ENCODE data around the gene PHGDH.

PHGDH gene

DNA sequence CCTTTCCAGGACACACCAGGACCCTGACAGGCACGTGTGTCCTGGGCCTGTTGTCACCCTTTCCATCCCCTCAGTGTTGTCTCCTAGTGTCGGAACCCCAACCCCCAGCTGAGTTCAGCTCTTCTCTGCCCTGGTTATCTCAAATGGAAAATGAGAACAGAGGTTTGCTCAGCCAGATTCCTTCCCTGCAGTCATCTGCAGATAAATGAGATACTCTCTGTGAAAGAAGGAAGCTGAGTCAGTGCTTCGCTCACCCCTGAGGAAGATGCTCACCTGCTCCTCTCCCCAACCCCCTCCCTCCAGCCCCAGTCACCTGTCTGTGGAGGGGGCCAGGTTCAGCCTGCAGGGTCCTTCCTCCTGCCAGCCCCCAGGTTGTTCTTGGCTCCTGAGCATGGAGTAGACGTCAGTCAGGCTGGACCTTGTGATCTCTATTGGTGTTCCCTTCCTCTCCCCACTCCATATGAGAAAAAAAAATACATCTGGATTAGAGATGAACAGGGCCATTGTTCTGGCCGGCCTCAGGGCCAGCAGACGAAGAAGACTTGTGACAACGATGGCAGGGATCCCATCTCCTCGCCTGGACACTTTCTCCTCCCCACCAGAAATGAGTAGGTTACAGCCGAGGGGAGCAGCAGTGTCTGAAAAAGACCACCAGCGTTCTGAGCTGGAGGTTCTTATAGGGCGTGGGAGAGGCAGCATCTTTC, 20.9 kb downstream of the PHGDH start:
- DNase-seq = no peak

DNA sequence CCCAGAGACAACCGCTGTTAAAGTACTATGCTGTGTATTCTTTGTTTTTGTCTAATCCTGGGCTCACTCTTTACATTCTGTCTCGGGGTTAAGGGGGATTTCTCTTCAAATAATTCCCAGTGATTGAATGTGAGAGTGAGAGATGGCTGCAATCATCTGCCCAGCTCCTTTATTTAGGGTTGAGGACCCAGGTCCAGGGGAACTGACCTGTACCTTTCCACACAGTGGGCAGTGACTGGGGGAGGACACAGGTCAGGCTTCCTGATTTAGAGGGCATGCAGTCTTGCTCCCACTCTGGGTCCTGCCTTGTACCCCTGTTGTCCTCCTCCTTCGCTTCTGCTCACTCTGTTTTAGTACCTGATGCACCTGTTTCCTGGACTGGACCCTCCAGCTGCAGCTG, 22.0 kb downstream of the PHGDH start:
- DNase-seq = no peak

DNA sequence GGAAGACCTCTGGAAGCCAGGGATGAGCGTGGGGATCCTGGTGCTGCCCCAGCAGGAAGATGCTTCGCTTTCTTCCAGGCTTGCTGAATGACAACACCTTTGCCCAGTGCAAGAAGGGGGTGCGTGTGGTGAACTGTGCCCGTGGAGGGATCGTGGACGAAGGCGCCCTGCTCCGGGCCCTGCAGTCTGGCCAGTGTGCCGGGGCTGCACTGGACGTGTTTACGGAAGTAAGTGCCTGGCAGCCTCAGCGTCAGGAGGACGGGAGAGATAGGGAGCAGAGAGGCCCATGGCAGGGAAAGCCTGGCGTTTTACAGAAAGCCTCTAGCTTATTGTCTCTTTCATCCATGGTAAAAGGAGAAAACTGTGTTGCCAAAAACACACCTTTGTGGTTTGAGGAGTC, 23.5 kb downstream of the PHGDH start:
- DNase-seq = no peak

DNA sequence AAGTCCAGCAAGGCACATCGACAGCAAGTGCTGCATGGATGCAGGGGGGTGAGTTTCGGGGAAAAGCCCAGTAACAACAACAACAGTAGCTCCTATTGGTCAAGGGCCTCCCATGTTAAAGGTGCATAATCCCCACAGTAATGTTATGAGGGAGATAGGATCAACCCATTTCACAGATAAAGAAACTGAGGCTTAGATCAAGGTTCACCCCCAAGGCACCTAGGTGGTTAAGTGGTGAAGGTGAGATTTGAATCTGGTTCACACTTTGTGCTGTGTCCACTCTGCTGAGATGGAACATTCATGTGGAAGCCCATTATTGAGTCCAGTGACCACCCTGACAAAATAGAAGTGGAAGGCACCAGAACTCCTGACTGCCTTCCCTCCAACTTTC, 24.9 kb downstream of the PHGDH start:
- no peak for DNase-seq

DNA sequence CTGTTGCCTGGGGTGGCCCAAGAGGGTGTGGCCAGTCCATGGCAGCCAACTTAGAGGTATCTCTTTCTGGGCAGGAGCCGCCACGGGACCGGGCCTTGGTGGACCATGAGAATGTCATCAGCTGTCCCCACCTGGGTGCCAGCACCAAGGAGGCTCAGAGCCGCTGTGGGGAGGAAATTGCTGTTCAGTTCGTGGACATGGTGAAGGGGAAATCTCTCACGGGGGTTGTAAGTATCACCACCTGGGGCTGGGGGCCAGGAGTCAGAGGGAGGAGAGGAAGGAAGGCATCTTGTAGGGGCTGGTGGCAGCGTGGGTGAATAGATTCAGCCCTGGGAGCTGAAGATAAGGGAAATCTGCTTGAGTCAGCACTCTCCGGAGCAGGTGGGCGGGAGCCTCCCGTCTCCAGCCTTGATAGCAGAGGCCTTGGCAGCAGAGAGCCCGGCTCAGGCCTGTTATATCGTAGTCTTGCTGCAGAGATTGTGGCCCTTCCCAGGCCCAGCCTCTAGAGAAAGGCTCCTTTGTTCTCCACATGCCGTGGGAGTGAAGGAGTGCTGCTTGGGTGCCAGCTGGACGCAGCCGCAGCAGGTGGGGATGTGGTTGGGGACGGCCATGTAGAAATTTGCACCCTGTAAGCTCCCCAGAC, 25.4 kb downstream of the PHGDH start:
- DNase-seq = peak; percentile 53

DNA sequence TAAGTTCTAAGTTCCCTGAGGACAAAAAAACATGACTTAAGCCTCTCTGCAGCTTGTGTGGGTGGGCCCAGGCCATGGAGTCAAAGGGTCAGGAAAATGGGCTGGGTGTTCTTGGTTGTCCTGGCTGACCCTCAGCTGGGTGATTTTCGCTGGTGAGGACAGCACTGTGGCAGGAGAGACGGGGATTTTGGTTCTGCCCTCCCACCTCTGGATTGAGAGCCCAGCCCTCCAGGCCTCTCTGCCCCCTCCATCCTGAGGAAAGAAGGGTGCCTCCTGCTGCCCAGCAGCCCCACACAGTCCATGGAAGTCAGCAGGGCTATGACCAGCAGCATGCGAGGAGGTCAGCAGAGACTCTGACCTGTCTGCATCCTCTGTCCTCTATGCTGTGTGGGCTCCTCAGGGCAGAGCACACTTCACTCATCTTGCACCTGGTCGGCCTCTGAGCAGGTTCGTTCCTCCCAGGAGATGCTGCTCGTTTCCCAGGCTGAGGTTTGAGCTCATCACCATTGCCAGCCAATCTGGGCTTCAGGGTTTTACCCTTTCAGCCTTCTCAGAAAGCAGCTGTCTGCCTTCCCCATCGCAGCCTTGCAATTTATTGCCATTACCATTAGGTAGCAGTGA, 26.5 kb downstream of the PHGDH start:
- no peak for DNase-seq

DNA sequence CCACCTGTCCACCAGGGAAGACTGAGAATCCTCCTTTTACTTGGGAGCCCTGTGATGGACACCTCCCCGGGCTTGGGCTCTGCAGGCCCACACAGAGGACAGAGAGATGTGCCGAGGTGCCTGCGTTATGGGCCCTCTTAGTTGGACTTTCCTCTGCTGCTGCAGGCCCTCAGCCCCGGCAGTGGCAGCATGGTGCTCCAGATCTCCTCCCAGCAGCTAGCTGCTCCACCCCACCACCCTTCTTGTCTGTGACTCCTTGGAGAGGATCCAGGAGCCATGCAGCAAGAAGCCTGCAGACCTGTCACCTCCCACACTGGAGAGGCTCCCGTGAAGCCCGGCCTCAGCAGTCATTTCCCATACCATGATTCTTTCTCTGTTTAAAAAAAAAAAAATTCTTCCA, 27.4 kb downstream of the PHGDH start:
- no peak for DNase-seq

DNA sequence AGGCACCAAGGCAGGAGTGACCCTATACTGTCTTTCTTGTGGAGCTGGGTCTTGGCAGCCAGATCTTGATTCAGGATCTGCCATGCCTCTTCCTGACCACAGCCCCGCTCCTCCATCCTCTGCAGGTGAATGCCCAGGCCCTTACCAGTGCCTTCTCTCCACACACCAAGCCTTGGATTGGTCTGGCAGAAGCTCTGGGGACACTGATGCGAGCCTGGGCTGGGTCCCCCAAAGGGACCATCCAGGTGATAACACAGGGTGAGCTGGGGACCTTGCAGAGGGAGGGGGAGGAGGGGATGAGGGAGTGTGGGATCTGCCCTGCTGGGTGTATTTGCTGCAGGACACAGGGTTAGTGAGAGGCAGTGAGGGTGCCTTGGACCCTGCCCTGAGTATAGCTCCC, 28.5 kb downstream of the PHGDH start:
- DNase-seq = no peak

DNA sequence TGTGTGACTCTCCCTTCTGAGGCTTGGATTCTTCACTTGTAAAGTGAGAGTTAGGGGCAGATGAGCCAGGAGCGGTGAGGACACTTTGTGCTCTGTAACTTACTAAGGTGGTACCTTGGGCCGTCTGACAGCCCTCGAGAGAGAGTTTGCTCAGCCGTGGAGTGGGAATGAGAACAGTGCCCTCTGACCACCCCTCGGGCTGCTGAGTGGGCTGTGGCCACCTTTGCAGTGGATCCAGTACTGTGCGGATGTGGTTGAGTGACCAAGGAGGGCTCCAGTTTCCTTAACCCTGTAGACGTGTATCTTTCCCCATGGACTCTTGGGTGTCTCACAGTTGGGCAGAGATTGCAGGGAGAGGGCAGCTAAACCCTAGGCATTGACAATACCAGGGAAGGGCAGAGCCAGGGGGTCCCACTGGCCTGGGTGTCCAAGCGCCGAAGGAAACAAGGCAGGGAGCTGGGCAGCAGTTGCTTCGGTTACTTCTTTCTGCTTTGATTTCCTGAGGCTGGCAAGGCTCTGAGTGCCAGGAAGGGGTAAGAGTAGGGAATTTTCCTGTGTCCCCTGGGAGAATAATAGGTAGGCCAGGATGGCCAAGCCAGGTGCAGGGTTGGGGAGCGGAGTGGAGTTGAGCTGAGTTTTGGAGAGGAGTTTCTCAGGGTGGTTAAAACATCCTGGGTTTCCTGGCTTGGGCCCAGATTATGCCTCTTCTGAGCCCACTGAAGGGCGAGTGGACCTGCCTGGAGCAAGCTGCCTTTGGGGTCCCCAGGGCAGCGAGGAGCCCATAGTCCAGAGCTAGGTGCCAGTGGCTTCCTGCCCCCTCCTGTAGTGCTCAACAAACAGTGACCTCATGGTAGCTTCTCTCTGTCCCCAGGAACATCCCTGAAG, 29.4 kb downstream of the PHGDH start:
- no peak for DNase-seq

DNA sequence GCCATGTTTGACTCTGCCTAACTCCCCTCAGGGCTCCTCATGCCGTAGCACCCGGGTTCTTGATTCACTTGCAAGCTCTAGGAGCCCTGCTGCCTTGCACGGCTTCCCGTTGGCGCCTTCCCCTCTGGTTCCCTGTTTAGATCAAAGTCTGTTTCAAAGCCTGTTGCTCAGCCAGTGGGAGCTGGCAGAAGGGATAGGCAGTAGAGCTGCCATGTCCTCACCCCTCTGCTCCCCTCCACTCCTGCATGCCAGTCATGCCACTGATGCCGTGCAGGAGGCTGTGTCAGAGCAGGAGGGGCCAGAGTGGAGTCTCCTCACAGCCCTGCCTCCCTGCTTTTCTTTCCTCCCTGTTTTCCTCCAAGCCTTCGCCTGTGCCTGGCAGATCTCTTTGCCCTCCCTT, 30.5 kb downstream of the PHGDH start:
- no peak for DNase-seq

DNA sequence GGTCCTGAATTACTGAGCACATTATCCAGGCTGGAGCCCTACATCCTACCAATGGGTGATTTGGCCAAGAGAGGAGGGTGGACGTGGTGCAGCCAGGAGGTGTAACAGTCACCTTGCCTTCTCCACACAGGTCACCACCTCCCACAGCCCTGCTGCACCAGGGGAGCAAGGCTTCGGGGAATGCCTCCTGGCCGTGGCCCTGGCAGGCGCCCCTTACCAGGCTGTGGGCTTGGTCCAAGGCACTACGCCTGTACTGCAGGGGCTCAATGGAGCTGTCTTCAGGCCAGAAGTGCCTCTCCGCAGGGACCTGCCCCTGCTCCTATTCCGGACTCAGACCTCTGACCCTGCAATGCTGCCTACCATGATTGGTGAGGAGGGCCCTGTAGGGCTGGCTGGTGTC, 30.9 kb downstream of the PHGDH start:
- DNase-seq = no peak

DNA sequence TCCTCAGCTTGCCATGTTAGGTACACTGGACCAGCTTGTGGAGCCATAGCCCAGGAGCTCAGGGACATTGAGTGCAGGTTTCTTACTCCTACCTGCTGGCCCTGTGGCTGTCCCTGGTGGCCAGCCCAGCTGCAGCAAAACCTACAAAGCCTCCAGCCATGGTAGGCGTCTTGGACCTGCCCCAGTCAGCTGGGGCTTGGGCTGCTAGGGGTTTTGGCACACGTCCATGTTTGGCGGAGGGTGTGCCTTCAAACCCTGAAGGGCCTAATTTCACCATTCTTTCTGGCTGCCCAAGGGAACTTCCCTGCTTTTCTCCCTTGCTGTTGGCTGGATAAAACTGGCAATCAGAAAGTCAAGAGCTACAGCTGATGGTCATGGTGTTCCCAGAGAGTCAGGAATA, 31.6 kb downstream of the PHGDH start:
- DNase-seq = no peak

DNA sequence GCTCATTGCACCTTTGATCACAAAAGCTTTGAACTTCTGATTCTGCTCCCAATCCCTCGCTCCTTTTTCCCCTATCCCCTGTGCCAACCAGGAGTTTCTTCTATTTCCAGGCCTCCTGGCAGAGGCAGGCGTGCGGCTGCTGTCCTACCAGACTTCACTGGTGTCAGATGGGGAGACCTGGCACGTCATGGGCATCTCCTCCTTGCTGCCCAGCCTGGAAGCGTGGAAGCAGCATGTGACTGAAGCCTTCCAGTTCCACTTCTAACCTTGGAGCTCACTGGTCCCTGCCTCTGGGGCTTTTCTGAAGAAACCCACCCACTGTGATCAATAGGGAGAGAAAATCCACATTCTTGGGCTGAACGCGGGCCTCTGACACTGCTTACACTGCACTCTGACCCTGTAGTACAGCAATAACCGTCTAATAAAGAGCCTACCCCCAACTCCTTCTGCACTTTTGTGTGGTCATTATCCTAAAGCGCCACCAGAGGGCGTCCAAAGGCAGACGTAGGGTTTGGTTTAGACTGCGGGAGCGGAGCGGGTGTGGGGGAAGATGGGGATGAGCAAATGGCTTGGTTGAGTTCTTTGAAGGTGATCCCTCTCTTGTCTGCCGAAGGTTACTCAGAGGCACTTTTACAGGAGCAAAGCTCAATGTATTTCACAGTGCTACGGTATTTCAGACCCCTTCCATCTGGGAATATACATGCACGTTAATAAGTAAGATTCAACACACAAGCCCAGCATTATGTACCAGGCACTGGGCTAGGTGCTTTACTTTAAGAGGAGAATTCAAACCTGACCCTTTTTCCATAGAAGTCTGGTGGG, 32.3 kb downstream of the PHGDH start:
- peak; percentile 72 for DNase-seq

DNA sequence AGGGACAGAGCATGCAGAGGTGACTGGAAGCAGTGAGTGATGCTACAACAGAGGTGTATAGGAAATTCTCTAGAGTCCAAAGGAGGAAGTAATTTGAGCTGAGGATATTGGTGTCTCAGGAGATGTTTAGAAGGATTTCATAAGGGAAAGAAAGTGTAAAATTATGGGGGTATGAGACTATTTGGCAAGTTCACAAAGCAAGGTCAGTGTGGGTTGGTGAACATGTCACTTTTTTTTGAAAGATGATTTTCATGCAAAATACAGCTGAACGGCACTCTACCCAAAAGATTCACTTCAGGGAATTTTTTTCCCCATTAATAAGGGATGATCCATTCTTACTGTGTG, 32.8 kb downstream of the PHGDH start:
- no peak for DNase-seq

DNA sequence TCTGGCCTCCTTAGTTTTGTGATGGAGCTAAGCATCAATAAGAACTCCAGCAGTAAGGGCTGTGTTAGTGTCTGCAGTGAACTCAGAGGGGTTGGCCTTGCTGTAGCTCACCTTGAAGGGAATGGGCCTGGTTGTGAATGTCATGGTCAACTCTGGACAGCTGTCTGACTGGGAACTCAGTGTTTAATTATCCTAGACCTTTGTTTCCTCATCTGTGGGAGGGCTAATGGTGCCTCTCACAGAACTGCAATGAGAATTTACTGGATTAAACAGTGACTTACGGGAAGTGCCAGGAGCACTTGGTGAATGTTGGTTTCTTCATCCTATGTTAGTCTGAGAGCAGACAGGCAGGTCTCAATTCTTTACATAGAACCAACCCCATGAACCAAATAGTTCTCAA, 33.3 kb downstream of the PHGDH start:
- no peak for DNase-seq

DNA sequence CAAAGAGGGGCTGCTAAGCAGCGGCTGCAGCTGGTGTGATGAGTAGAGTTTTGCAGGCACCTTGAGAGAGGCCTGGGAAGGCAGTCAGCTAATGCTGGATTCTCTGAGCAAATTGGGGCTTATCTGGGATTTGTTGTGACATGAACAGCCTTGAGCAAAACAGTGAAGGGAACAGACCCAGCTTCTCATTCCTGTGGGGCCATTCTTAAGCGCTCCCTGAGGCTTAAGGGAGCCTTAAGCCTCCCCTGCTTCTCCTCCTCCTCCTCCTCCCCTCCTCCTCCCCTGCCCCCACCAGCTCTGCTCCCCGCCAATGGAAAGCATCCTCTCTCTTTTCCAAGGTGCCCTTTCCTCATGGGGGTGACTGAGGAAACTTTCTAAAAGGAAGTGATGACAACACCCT, 35.7 kb downstream of the PHGDH start:
- no peak for DNase-seq

DNA sequence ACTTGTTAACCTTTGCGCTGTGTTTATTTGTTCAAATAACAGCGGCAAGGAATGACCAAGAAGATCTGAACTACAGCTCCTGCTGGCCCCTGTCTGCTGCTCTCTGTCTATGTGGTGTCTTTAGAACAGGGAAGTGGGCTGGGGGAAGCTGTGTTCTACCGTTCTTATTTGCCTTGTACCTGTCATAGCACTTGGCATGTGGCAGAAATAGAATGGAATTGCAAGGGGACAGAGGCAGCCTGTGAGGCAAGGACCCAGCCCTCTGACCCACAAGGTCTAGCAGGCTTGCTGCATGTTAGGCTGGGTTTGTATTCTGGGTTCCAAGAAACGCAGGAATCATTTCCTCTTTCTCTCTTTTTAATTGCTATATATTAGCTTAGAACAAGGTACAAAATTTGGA, 36.3 kb downstream of the PHGDH start:
- DNase-seq = no peak

DNA sequence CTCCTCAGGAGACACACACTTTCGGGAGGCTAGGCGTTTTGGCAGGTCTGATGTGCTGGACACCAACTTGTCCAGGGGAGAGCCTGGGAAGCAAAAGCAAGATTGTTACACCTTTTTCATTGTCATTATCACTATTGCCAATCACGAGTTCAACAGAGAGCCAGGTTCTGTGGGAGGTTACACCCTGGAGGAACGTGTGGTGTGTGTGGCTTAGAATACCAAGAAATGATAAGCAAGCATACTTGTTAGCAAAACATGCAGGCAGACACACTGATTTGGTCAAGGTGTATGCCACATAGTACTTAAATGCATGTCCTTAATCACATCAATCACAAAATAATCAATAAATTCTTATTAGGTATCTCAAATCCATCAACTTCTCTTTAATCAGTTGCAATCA, 40.9 kb downstream of the PHGDH start:
- DNase-seq = no peak

DNA sequence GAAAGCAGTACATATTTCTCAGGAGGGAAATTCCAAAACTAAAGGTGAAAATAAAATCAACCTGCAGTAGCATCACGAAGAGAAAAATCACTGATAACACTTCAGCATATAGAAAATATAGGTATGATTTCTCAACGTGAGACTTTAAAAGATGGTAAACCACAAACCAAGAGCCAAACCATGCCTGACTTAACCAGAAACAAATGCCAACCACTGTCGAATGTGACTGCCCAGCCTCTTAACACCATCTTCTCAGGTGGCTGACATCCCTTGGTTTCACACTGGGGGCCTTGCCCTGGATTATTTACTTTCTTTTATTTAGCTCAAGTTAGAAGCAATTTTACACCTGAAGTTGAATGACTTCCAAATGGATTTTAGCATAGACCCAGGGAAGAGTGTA, 46.9 kb downstream of the PHGDH start:
- no peak for DNase-seq

DNA sequence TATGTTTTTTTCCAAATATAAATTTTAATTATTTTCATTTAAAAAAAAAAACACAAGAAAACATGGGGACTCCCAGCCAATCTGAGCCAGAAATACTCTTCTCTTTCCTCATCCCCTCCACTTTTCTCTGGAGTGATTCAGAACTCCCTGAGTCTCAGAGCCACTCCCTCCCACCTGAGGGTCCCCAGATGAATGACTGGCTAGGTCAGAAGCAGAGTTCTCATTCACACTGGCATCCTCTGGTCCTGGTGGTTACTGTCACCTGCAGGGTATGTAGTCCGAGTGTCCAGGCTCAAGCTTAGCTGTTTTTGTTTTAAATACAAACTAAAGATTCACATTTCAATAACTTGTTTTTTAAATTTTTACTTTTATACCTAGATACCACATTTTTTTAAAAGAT, 50.7 kb downstream of the PHGDH start:
- DNase-seq = no peak

DNA sequence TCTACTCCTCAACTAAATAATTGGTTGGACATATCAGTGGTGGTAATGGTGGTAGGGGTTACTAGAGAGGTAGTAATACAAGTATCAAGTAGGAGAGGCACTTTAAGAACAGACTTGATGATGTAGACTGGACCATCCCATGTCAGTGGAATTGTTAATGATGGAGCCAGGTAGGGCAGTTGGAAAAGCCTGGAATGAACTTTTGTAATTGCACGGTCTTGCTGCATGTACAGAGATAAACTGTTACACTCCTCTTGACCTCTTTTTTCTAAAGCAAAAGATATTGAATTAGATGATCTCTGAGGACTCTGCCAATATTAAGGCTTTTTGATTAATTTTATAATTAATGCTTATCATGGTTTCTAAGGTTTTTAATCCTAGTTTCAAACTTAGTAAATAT, 51.2 kb downstream of the PHGDH start:
- no peak for DNase-seq

DNA sequence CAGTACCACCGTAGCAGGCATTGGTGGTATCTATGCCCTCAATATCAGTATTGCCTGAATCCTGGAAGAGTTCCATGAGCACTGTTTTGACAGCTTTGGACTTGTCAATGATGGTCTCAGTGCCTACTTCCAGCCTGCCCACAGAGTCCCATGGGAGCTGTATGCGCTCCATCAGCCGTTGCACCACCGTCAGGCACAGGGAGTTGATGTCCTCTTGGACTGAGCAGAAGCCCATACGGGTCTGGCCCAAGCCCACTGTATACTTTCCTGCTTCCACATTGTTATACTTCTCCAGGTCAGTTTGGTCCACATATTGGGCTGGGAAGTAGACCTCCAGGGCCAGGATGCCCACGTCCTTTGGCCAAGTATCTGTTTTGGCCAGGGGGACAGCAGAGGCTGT, 52.5 kb downstream of the PHGDH start:
- DNase-seq = no peak

DNA sequence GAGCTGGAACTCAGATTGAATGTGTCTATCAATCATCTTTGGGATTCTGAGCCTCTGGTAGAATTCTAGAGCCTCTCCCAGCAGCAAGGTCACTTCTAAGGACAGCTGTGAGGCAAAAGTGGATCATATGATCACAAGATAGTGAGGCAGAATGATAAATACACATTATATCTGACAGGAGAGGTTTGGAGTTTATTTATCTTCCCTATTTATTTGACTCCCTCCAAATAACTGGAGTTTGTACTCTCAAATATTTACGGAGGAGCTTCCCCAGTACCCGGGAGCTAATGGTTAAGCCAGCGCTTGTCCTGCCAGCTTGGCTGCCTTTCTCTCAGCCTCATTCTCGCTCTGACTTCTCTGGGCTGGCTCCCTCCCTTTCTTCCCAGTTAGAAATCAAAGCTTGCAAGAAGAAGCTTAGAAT, 54.6 kb downstream of the PHGDH start:
- DNase-seq = no peak

Data from right hindlimb (tissue), 1 donor.